HG03280 (cell line): ENCODE data around the gene XKRX.

Experiments used
- ATAC-seq: cut with Tn5 transposase; IDR thresholded peaks from one replicate; pipeline ENCODE4 v1.9.1; 2021; ENCODE audit warnings: mild to moderate bottlenecking, moderate library complexity; ENCODE audit not compliant: unreplicated experiment

The XKRX gene

DNA sequence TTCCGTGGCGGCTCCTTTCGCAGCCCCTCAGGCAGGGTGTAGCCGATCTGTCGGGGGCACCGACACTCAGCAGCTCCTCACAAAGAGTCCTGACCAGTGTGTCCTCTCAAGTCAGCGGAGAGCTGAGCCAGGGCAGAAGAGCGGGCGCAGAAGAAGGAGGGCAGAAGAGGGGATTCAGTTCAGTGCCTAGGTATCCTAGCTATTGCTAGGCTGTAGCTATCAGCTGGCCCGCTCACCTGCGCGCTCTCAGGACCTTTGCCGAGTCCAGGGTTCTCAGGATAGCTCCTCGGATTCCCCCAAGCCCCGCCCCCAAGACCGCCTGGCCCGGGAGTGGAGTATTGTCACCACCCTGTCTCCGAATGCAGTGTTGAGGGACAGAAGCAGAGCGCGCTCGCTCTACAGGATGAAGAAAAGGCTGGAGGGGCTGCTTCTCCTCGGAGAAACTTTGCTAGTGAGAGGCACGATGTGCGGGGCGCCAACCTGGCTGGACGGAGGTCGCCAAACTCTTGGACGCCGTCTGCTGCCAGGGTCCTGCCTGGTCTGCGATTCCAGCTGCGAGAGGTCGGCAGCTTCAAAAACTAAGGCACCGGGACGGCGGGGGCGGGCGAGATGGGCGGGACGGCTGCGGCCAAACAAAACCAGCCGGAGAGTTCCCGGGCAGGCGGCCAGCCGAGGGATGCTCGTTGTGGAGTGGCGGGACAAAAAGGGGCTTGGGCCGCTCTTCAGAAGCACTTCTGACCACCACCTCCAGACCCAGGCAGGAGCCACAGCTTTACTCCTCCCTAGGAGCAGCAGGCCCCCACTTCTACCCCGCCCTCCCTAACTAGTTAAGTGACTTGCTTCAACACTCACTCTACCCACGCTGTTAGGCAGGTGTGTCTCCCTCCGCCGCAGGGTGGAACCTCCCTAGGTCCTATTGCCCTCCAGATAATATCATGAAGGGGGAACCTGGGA lies at the start of gene XKRX:
XKRX (minus strand) TSS at position 258 of the 954 bp plus-strand sequence. CDS start 613 bp downstream, outside the sequence.
- peak; percentile 56 for ATAC-seq

DNA sequence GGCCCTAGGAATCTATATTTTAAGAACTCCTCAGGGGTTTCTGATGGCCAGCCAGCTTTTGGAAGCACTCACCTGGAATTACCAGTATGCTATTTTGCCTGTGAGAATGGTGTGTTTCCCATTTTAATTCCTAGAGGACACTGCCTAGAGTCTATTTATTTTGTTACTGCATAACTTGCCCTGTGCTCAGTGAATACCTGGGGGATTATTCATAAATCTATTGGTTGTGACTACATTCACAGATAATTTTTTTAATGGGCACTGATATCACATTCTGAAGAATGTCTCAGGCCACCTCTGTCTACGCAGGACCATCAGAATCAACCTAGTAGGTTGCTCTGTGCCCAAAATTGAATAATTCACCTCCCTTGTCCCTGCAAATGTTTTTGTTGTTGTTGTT lies 47.5 kb upstream of the XKRX start:
- ATAC-seq, result no peak

GRCh38 chrX:100975212-100975611 lies 46.5 kb upstream of the XKRX start:
- no peak for ATAC-seq

- ATAC-seq, result no peak
Measured at GRCh38 chrX:100973411-100973810, 44.7 kb upstream of the XKRX start.

- ATAC-seq, result no peak
Measured at GRCh38 chrX:100969936-100970335, 41.2 kb upstream of the XKRX start.

DNA sequence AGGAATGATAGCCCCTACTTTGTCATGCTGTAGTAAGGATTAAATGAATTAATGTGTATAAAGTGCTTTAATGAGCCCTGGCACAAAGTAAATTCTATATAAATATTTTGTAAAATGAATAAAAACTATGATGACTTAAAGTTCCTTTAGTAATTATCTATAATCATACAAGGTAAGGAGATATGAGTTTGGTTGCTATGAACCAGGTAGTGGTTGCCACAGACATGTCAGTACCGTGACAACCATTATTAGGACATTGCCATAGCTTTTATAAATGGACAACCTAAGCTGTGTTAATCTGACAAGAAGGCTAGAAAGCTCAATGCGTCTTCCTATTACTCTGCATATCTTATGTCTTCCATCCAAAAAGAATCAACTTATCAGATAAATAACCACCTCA lies 40.7 kb upstream of the XKRX start, which contains the start of gene ARL13A:
ARL13A (plus strand) TSS at position 301 of the 400 bp plus-strand sequence. CDS start 3,982 bp downstream, outside the sequence.
- ATAC-seq, result no peak

DNA sequence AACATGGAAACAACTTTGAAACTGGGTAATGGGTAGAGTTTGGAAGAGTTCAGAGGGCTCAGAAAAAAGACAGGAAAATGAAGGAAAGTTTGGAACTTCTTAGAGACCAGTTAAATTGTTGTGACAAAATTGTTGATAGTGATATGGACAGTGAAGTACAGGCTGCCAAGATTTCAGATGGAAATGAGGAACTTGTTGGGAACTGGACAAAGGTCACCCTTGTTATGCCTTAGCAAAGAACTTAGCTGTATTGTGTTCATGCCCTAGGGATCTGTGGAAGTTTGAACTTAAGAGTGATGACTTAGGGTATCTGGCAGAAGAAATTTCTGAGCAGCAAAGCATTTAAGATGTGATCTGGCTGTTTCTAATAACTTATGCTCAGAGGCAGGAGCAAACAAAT lies 35.6 kb upstream of the XKRX start:
- ATAC-seq, result no peak

DNA sequence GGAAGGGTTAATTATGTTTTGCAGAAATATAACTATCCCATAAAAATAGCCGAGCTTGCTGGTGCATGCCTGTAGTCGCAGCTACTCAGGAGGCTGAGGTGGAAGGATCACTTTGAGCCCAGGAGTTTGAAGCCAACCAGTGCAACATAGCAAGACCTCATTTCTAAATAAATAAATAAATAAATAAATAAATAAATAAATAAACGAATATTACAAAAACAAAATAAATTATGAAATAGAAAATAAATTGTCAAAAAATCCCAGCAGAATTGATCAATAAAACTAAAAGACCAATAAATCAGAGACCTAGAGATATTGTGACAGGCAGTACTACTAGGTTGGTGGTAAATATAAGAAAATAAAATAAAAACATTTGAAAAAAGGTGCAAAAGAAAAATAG lies 34.1 kb upstream of the XKRX start:
- no peak for ATAC-seq

DNA sequence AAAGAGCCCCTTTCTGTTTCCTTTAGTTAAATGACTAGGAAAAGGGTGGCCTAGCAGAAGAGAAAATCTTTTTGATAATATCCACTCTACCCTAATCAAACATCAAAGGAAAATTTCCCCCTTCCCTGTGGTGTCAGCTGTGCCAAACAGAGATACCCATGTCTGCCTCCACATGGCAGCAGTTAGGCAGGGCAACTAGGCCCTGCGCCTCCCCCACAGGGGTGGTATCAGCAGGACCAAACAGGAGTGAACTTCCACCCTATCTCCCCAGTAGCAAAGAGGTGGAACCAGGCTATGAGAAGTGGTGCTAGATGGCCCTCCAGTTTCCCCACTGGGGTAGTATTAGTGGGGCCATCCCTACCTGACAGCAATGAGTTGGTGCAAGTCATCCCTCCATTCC lies 19.8 kb upstream of the XKRX start:
- no peak for ATAC-seq

- no peak for ATAC-seq
Measured at GRCh38 chrX:100946299-100946927, 17.7 kb upstream of the XKRX start.

DNA sequence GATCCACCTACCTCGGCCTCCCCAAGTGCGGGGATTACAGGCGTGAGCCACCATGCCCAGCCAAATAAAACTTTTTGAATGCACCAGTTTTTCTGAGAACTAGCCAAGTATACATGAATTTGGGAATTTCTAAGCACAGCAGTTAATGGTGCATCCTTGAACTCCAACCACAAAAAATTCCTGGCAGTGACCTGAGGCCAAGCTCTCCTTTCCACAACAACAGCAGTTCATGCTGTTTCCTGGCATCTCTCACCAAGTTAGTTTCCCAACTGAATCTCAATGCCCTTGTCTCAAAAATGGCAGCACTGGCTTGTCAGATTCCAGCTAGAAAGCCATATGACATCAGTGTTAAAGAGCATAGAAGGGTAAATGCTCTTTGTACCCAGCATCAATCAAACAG lies 15.9 kb upstream of the XKRX start:
- ATAC-seq, result no peak

GRCh38 chrX:100939333-100939732 lies 10.6 kb upstream of the XKRX start:
- ATAC-seq, result no peak

- no peak for ATAC-seq
Measured at GRCh38 chrX:100935767-100936166, 7.0 kb upstream of the XKRX start.

DNA sequence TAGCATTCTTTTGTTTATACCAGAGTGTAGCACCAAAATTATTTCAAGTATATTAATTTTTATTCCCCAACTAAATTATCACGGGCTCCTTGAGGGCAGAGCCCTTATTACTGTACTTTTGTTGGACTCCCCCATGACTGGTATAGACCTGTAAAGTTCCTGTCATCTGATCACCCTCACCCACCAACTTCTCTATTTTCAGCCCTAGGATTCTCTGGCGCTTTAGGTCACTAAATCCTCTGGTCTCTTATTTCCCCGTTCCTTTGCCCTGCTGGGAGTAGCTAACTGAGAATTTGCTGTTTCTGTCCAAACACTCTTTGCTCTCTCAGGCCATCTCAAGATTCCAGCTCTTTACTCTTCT lies 3.2 kb upstream of the XKRX start:
- ATAC-seq, result no peak

GRCh38 chrX:100931218-100931924 lies 2.7 kb upstream of the XKRX start:
- no peak for ATAC-seq

GRCh38 chrX:100926453-100926852 lies 2.3 kb downstream of the XKRX start:
- no peak for ATAC-seq

DNA sequence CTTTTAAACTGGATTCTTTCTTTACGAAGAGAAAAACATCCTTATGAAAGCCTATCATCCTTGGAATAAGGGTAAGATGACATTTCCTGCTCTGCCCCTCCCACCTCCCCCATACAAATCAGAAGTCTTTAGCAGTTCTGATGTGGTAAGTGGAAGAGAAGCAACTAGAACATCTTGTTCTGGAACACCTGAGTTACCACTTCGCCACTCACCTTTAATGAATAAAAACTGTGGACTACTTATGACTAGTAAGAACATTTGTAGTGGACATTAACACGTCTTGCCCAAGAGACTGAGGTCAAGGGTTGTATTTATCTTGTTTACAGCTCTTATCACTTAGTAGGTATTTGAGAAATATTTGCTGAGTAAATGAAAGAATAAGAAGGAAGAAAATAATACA lies 4.3 kb downstream of the XKRX start:
- no peak for ATAC-seq

GRCh38 chrX:100915562-100915961 lies 13.2 kb downstream of the XKRX start:
- ATAC-seq, result no peak

DNA sequence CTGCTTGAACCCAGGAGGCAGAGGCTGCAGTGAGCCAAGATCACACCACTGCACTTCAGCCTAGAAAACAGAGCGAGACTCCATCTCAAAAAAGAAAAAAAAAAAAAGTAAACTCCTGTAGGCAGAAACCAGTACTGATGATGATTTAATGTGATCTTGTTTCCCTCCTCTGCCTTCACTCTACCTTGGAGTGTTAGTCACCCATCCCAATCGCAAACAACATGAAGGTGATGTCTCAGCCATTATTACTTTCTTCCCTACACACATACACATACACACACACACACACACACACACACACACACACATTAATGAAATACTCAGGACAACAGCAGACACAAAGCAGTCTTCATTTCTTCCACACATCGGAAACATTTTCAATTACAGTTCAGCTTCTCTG lies 15.6 kb downstream of the XKRX start:
- ATAC-seq, result no peak

DNA sequence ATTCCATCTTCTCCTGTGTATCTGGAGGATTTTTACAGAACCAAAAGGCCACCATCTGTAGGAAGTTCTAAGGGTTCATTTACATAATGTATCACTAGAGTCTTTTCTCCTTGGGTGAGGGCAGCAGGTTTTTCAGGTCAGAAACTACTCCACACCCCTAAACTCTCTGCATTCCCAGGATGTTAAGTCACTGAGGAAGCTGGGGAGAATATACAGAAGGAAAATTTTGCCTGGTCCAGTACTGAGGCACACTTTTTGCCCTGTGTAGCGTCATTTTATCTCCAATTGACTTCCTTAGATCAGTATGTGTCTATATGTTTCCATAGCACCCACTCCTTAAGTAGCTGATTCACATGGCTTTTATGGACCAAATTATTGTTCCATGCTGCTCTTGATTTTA lies 17.0 kb downstream of the XKRX start:
- ATAC-seq, result no peak

DNA sequence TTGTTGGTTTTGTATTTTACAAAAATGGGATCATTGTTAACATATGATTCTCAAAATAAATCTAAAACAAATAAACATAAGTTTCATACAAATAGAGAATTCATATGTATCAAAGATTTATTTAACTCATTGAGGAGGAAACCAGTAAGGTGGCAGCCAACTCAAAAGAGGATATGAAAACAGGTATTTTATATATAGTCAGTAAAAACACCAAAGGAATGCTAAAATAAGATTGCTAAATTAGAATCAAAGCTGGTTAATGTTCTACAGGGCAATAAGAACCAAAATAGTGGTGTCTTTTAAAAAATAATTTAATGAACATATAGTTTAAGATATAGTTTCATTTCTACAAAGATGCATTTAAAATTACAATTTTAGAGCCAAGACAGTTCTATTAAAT lies 23.1 kb downstream of the XKRX start:
- ATAC-seq, result no peak

DNA sequence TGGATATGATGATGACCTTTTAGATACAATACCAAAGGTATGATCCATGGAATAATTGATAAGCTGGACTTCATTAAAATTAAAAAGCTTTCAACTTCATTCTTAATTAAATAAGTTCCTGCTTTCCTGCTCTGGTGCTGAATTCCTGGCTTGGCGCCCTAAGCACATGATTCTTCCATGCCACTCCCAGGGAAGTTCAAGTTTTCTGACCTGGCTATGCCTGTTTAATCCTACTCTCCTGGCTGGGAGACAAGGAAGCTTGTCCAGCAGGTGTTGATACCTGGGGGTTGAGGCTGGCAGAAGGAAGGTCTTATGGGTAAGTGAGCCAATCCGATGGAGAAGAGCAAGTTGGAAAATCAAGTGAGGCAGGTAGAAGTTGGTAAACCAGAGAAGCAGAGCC lies 24.3 kb downstream of the XKRX start:
- ATAC-seq, result no peak
